ENCODE measurements around the gene EIF4E2.

EIF4E2 gene

GRCh38 chr2:232604535-232604934 is 54.0 kb downstream of the EIF4E2 start:
- DNase-seq, result no peak

GRCh38 chr2:232607011-232607410 is 56.5 kb downstream of the EIF4E2 start:
- DNase-seq, result no peak

DNA sequence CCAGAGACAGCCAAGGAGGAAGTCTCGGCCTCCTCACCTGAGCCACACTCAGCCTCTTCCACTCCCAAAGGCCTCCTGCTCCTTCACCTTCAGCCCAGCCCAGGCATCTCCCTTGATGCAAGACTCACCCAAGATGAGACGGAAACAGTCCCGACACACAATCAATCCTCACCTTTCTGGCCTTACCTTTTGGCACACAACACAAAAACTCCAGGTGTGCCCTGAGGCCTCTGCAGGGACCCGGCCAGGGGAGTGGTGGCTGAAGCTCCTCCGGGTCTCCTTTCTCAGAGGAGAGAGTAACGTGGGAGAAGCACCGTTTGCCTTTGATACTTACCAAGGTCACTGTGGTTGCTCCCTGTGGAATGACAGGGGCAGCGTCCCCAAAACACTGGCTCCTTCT is 59.1 kb downstream of the EIF4E2 start:
- no peak for DNase-seq

- DNase-seq, result no peak
These were observed 59.6 kb downstream of the EIF4E2 start for GRCh38 chr2:232610081-232610480.

- no peak for DNase-seq
These were observed 60.6 kb downstream of the EIF4E2 start for GRCh38 chr2:232611061-232611460.

GRCh38 chr2:232611559-232612218 is 61.2 kb downstream of the EIF4E2 start:
- DNase-seq, result peak; percentile 39

- DNase-seq, result no peak
These were observed 63.1 kb downstream of the EIF4E2 start for GRCh38 chr2:232613538-232614134.

- DNase-seq, result no peak
These were observed 64.8 kb downstream of the EIF4E2 start for GRCh38 chr2:232615339-232615738.
